ENCODE data around the gene INVS.
"Not testable (repeated sequence)": the region's sequence is repeated elsewhere in the genome, so short reads cannot be mapped to it uniquely, and the experiment has no call there.

The INVS gene

GRCh38 chr9:100125910-100126309 is 26.9 kb downstream of the INVS start:
- no peak for DNase-seq

- no peak for DNase-seq
Measured at GRCh38 chr9:100126423-100126822, 27.4 kb downstream of the INVS start.

- no peak for DNase-seq
Measured at GRCh38 chr9:100129772-100130171, 30.7 kb downstream of the INVS start.

GRCh38 chr9:100131216-100131615 is 32.2 kb downstream of the INVS start:
- DNase-seq, result no peak

GRCh38 chr9:100131875-100132430 is 32.9 kb downstream of the INVS start:
- DNase-seq, result no peak

- no peak for DNase-seq
Measured at GRCh38 chr9:100134731-100135130, 35.7 kb downstream of the INVS start.

GRCh38 chr9:100136799-100137198 is 37.8 kb downstream of the INVS start:
- DNase-seq, result not testable (repeated sequence)

GRCh38 chr9:100140303-100140702 is 41.3 kb downstream of the INVS start:
- DNase-seq, result not testable (repeated sequence)

GRCh38 chr9:100141862-100142261 is 42.8 kb downstream of the INVS start:
- DNase-seq, result not testable (repeated sequence)

GRCh38 chr9:100145167-100145934 is 46.3 kb downstream of the INVS start:
- not testable (repeated sequence) for DNase-seq

GRCh38 chr9:100145976-100146375 is 46.9 kb downstream of the INVS start:
- DNase-seq, result not testable (repeated sequence)

- no peak for DNase-seq
Measured at GRCh38 chr9:100150214-100150613, 51.2 kb downstream of the INVS start.

- no peak for DNase-seq
Measured at GRCh38 chr9:100160021-100160420, 61.0 kb downstream of the INVS start.

- no peak for DNase-seq
Measured at GRCh38 chr9:100167176-100167575, 68.1 kb downstream of the INVS start.

GRCh38 chr9:100167915-100168654 is 69.0 kb downstream of the INVS start:
- no peak for DNase-seq

- DNase-seq, result no peak
Measured at GRCh38 chr9:100170085-100170484, 71.0 kb downstream of the INVS start.

GRCh38 chr9:100170556-100170955 is 71.5 kb downstream of the INVS start:
- no peak for DNase-seq

- DNase-seq, result no peak
Measured at GRCh38 chr9:100186356-100186755, 87.3 kb downstream of the INVS start.

- no peak for DNase-seq
Measured at GRCh38 chr9:100190339-100190738, 91.3 kb downstream of the INVS start.

GRCh38 chr9:100191264-100191663 is 92.2 kb downstream of the INVS start:
- DNase-seq, result no peak

- no peak for DNase-seq
Measured at GRCh38 chr9:100193078-100193477, 94.0 kb downstream of the INVS start.

- DNase-seq, result no peak
Measured at GRCh38 chr9:100196215-100196614, 97.2 kb downstream of the INVS start.

- no peak for DNase-seq
Measured at GRCh38 chr9:100196828-100197227, 97.8 kb downstream of the INVS start.

- DNase-seq, result no peak
Measured at GRCh38 chr9:100197553-100197952, 98.5 kb downstream of the INVS start.

All from stimulated activated CD4-positive, alpha-beta T cell treated with anti-CD3 and anti-CD28 coated beads, Interleukin-1b, Interleukin-23, amount 100 ng/mL, for 48 hours (primary cell).